ENCODE measurements around the gene DUOX1.
A peak's percentile ranks its signal among the peaks of the same experiment; 100 is the strongest.

DUOX1 gene

DNA sequence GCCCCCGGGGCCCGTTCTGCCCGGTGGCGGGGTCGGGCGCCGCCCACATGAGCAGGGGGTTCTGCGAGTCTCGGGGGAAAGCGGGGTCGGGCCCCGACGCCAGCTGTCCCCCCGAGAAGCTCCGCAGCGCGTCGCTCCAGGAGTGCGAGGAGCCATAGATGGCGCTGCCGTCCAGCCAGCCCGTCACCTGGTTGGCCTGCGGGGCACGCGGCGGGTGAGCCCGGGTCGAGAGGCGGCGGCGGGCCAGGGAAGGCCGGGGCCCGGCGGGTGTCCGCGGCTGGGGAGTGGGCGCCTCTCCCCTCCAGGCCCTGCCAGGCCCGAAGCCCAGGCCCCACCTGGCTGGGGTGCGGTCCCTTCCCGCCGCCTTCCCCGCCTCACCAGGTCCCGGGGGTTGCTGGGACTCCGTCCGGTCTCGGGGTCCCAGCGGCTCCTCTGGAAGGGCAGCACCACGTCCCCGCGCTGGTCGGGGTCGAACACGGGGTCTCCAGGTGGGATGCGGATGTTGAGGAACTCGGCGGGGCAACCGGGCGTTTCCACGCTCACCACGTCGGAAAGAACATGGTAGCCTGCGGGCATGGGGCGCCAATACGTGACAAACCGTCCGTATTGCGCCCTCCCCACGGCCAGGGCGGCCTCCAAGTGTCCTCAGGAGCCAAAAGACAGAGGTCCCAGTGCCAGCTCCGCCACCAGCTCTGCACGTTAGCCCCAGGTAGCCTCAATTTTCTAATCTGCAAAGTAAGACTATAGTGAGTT is 18.2 kb upstream of the DUOX1 start:
- peak overlapping the region; percentile 76 for H3K4me3 ChIP-seq
- H3K9me3 ChIP-seq (ENCODE audit: low read depth, low read length): no peaks in the 10 kb centered on the region
- TF ChIP-seq EZH2 (IDR thresholded peaks at IDR 0.05): no peak
- no peak for TF ChIP-seq FOXP2 (optimal IDR thresholded peaks at IDR 0.05; ENCODE audit: control extremely low read depth, extremely low read length, insufficient read depth)
- no peak for TF ChIP-seq POLR2AphosphoS5 (IDR thresholded peaks at IDR 0.05; ENCODE audit: borderline replicate concordance, low read depth, low read length)
- no peak for DNase-seq (ENCODE audit: low read depth, low spot score)
- no peak overlapping the region for H3K27ac ChIP-seq
- H3K36me3 ChIP-seq (ENCODE audit: insufficient read depth, low read length): no peaks in the 10 kb centered on the region
- no peak overlapping the region for H3K9ac ChIP-seq (ENCODE audit: insufficient read length)

DNA sequence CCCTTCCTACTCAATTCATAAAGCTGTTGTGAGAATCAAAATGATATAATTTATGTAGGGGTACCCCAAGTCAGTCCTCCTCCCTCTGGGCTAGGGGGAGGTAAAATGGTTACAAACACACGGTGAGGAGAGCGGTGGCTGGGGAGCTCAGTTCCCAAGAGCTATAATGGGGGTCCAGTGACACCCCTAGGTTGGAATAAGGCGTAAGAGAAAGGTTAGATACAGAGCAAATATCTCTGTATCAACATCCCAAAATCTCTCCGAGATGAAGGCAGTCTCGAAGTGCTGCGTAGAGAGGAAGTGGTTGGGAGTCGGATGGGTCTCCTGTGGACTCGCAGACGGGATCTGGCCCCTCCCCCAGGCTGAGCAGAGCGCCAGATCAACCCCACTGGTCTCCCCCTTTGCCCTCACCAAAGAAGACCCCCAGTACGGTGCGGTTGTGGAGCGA is 17.6 kb upstream of the DUOX1 start:
- Histone ChIP-seq H3K9me3 (ENCODE audit: low read depth, low read length) (no peaks in the 10 kb centered on the region), H3K4me3 (peak overlapping the region; percentile 76), H3K9ac (ENCODE audit: insufficient read length) (no peak overlapping the region), H3K36me3 (ENCODE audit: insufficient read depth, low read length) (no peaks in the 10 kb centered on the region), H3K27ac (no peak overlapping the region)
- TF ChIP-seq POLR2AphosphoS5 (IDR thresholded peaks at IDR 0.05; ENCODE audit: borderline replicate concordance, low read depth, low read length) (no peak), EZH2 (IDR thresholded peaks at IDR 0.05) (no peak), FOXP2 (optimal IDR thresholded peaks at IDR 0.05; ENCODE audit: control extremely low read depth, extremely low read length, insufficient read depth) (no peak)
- no peak for DNase-seq (ENCODE audit: low read depth, low spot score)

DNA sequence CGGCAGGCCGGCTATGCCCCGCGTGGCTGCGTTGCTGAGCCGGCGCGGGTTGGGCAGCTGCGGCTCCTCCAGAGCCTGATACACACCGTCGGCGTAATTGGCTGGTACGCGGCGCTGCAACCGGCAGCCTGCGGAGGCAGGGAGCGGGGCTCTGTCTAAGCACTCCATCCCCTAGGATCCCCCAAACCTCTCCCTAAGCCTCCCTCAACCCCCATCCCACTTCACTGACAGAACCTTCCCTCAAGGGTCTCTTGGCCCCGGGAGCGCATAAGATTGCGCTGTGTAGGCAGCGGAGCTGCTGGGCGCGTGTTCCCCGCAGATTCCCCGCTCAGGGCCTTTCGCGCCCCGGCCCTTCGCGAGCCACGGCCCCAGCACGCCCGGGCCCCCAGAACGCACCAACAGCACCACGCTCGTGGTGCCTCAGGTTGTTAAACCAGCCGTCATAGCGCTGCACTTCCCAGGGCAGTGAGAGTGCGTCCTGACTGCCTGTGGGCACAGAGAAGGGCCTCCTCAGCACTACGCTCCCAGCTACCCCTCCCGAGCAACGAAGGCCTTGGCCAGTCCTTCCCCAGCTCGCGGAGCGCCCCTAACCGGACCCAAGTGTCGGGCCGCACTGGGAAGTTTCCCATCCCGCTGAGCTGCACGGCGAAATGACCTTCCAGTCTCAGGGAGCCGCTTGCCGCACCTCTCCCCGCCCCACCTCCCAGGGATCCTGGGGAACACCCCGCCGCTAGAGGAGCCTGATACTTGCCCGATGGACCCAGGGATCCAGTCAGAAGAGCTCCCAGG is 17.0 kb upstream of the DUOX1 start:
- H3K27ac ChIP-seq: no peak overlapping the region
- TF ChIP-seq POLR2AphosphoS5 (IDR thresholded peaks at IDR 0.05; ENCODE audit: borderline replicate concordance, low read depth, low read length) (no peak), FOXP2 (optimal IDR thresholded peaks at IDR 0.05; ENCODE audit: control extremely low read depth, extremely low read length, insufficient read depth) (no peak), EZH2 (IDR thresholded peaks at IDR 0.05) (no peak)
- H3K4me3 ChIP-seq: peak overlapping the region; percentile 76
- DNase-seq (ENCODE audit: low read depth, low spot score): no peak
- no peaks in the 10 kb centered on the region for H3K36me3 ChIP-seq (ENCODE audit: insufficient read depth, low read length)
- H3K9ac ChIP-seq (ENCODE audit: insufficient read length): no peak overlapping the region
- no peaks in the 10 kb centered on the region for H3K9me3 ChIP-seq (ENCODE audit: low read depth, low read length)

DNA sequence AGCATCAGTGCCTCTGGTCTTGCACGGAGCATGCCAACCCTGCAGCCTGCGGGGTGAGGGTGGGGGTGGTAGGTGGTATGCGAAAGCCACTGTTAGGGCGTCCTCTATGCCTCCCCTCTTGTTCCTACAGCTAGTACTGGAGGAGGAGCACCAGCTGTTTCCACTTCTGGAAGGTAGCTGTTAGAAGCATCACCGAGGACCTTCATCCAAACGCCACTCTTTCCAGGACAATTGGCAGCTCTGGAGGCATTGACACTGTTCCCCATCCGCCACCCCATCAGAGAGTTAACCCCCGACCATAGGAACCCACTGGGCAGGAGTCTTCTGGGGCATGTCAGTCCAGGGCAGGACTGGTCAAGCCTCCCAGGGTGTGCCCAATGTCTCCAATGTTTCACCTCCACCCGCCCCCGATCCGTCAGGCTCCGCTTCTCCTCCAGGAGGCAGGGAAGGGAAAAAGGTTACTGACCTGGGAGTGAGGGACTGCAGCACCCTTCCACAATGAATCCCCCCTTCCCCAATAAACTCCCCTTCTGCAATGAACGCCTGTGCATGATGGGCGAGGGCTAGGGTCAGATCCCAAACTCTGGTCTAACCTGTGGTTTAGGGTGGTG is 16.3 kb upstream of the DUOX1 start:
- Histone ChIP-seq H3K27ac (no peak overlapping the region), H3K9me3 (ENCODE audit: low read depth, low read length) (no peaks in the 10 kb centered on the region), H3K9ac (ENCODE audit: insufficient read length) (no peak overlapping the region), H3K36me3 (ENCODE audit: insufficient read depth, low read length) (no peaks in the 10 kb centered on the region), H3K4me3 (peak overlapping the region; percentile 76; the same call in 1 of the 2 replicates)
- DNase-seq (ENCODE audit: low read depth, low spot score): no peak
- TF ChIP-seq EZH2 (IDR thresholded peaks at IDR 0.05) (no peak), POLR2AphosphoS5 (IDR thresholded peaks at IDR 0.05; ENCODE audit: borderline replicate concordance, low read depth, low read length) (no peak), FOXP2 (optimal IDR thresholded peaks at IDR 0.05; ENCODE audit: control extremely low read depth, extremely low read length, insufficient read depth) (no peak)

DNA sequence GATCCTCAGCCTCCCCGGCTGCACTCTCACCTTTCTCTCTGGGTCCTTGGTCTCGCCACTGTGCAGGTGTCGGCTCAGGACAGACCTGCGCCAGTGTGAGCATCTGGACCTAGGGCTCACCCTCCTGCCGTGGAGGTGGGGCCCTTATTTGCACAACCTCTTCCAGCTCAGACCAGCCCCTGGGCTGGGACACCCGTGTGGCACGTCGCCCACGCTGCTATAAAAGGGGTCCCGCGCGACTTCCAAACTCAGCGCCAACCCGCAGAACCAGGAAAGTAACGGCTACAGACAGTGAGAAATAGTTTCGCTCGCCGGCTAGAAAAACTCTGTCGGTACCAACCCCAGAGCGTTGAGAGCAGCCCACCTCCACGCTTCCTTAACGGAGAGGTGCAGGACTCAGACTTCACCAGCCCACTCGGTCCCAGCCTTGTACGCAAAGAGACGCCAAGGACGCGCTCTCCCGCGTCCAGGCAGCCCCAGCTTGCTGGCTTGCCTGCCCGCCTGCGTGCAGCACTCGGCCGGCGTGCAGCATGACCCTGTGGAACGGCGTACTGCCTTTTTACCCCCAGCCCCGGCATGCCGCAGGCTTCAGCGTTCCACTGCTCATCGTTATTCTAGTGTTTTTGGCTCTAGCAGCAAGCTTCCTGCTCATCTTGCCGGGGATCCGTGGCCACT is 15.6 kb upstream of the DUOX1 start, which contains the start of the genes DUOX2 and DUOXA2:
Gene DUOX2 (minus strand): TSS at position 97 of the 675 bp plus-strand sequence. CDS start 761 bp downstream, outside the sequence.
Gene DUOXA2 (plus strand): TSS at position 251 of the 675 bp plus-strand sequence. CDS start 280 bp downstream, at position 531.
- Histone ChIP-seq H3K27ac (no peak within 1 kb of the TSS), H3K36me3 (ENCODE audit: insufficient read depth, low read length) (no peaks in the 10 kb centered on the region), H3K9ac (ENCODE audit: insufficient read length) (no peak within 1 kb of the TSS), H3K9me3 (ENCODE audit: low read depth, low read length) (no peaks in the 10 kb centered on the region), H3K4me3 (peak within 1 kb of the TSS; percentile 76)
- no peak for TF ChIP-seq EZH2 (IDR thresholded peaks at IDR 0.05)
- TF ChIP-seq FOXP2 (optimal IDR thresholded peaks at IDR 0.05; ENCODE audit: control extremely low read depth, extremely low read length, insufficient read depth): no peak
- no peak for TF ChIP-seq POLR2AphosphoS5 (IDR thresholded peaks at IDR 0.05; ENCODE audit: borderline replicate concordance, low read depth, low read length)
- no peak for DNase-seq (ENCODE audit: low read depth, low spot score)

DNA sequence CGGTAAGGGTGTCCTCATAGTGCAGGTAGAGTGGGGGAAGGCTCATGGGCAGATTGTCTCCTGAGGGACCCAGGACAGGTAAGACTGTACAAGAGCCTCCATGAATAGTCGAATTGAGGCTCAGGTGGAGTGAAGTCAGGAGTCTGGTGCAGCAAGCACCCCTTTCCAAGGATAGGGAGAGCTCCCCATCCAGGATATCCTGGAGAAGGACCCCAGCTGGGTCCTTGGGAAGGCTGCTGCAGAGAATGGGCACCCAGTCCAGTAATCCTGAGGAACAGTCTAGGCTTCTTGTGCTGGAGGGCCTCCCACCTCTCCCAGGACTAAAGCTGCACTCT is 15.1 kb upstream of the DUOX1 start:
- no peak overlapping the region for H3K27ac ChIP-seq
- DNase-seq (ENCODE audit: low read depth, low spot score): no peak
- H3K9ac ChIP-seq (ENCODE audit: insufficient read length): no peak overlapping the region
- TF ChIP-seq POLR2AphosphoS5 (IDR thresholded peaks at IDR 0.05; ENCODE audit: borderline replicate concordance, low read depth, low read length) (no peak), FOXP2 (optimal IDR thresholded peaks at IDR 0.05; ENCODE audit: control extremely low read depth, extremely low read length, insufficient read depth) (no peak), EZH2 (IDR thresholded peaks at IDR 0.05) (no peak)
- H3K9me3 ChIP-seq (ENCODE audit: low read depth, low read length): no peaks in the 10 kb centered on the region
- H3K4me3 ChIP-seq: no peak overlapping the region
- no peaks in the 10 kb centered on the region for H3K36me3 ChIP-seq (ENCODE audit: insufficient read depth, low read length)

DNA sequence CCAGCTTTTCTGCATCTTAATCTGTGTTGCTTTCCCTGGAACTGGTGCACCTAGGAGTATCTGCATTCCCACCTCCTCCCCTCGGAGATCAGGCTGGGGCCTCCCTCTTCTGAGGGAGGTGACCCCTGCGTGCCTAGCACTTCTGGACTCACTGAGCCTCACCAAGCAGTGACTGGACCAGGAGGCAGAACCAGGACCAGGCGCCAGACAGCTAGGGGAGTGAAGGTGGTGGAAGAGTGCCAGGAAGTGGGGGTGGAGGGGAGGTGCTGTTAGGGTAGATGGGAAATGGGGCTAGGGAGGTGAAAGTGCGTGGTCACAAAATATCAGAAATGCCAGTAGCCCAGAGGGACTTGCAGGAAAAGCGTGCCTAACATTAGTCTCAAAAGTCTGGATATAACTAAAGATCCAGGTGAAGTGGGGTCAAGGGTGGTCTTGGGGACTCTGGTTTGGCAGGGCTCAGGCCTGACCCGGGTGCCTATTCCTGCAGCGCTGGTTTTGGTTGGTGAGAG is 14.4 kb upstream of the DUOX1 start:
- TF ChIP-seq EZH2 (IDR thresholded peaks at IDR 0.05): no peak
- TF ChIP-seq POLR2AphosphoS5 (IDR thresholded peaks at IDR 0.05; ENCODE audit: borderline replicate concordance, low read depth, low read length): no peak
- no peak for TF ChIP-seq FOXP2 (optimal IDR thresholded peaks at IDR 0.05; ENCODE audit: control extremely low read depth, extremely low read length, insufficient read depth)
- no peak overlapping the region for H3K9ac ChIP-seq (ENCODE audit: insufficient read length)
- no peak for DNase-seq (ENCODE audit: low read depth, low spot score)
- H3K36me3 ChIP-seq (ENCODE audit: insufficient read depth, low read length): no peaks in the 10 kb centered on the region
- no peaks in the 10 kb centered on the region for H3K9me3 ChIP-seq (ENCODE audit: low read depth, low read length)
- no peak overlapping the region for H3K27ac ChIP-seq
- no peak overlapping the region for H3K4me3 ChIP-seq
